H1 (cell line): Measurements from ENCODE around the gene GPRASP1.

Source experiments
- BRCA1 ChIP-seq: IDR thresholded peaks from 2 replicates; pipeline ENCODE4 v1.6.1; 2012; ENCODE audit warnings: low read depth, low read length, improper control_type of control experiment
- CEBPB ChIP-seq: IDR thresholded peaks from 2 replicates; pipeline ENCODE4 v1.6.1; 2012; ENCODE audit warnings: low read depth, low read length
- CHD1 ChIP-seq: IDR thresholded peaks from 2 replicates; pipeline ENCODE4 v1.6.1; 2012; ENCODE audit warnings: low read depth, low read length, improper control_type of control experiment
- EGR1 ChIP-seq: IDR thresholded peaks from 2 replicates; pipeline ENCODE4 v1.6.1; 2011; ENCODE audit warnings: low read depth, low read length, borderline replicate concordance
- EZH2 ChIP-seq: fragments of 200-600 bp; sonication (generic); IDR thresholded peaks from 2 replicates; pipeline ENCODE4 v1.7.1; 2012; ENCODE audit warnings: low read depth, mild to moderate bottlenecking, moderate library complexity, low read length, inconsistent platforms; ENCODE audit not compliant: severe bottlenecking
- POLR2A ChIP-seq, 2 experiments: IDR thresholded peaks; 1 replicate in 1 of 2; 2 replicates in 1 of 2; pipeline ENCODE4 v1.6.1; 2011; ENCODE audit warnings: low read depth in 2 of 2, low read length in 2 of 2, mild to moderate bottlenecking in 2 of 2; ENCODE audit errors: control extremely low read depth in 1 of 2
- POLR2AphosphoS5 ChIP-seq: IDR thresholded peaks from 2 replicates; pipeline ENCODE4 v1.6.1; 2011; ENCODE audit warnings: low read depth, low read length
- RAD21 ChIP-seq, 2 experiments: IDR thresholded peaks in 1 of 2; conservative IDR thresholded peaks in 1 of 2; 2 replicates each; pipeline ENCODE4 v1.6.1; 2011; ENCODE audit warnings: low read depth in 2 of 2, low read length in 2 of 2, improper control_type of control experiment in 1 of 2, inconsistent platforms in 1 of 2, mild to moderate bottlenecking in 1 of 2, moderate library complexity in 1 of 2
- RFX5 ChIP-seq: IDR thresholded peaks from 2 replicates; pipeline ENCODE4 v1.6.1; 2011; ENCODE audit warnings: low read depth, low read length, improper control_type of control experiment, borderline replicate concordance
- SIN3A ChIP-seq, 2 experiments: IDR thresholded peaks in 1 of 2; conservative IDR thresholded peaks in 1 of 2; 2 replicates each; pipeline ENCODE4 v1.6.1; 2011 to 2012; ENCODE audit warnings: low read length in 2 of 2, improper control_type of control experiment in 1 of 2, low read depth in 1 of 2, mild to moderate bottlenecking in 1 of 2
- SRF ChIP-seq: IDR thresholded peaks from 2 replicates; pipeline ENCODE4 v1.6.1; 2011; ENCODE audit warnings: mild to moderate bottlenecking, low read depth, low read length, moderate library complexity
- TAF1 ChIP-seq: IDR thresholded peaks from 2 replicates; pipeline ENCODE4 v1.6.1; 2011; ENCODE audit warnings: mild to moderate bottlenecking, low read depth, low read length
- TF ChIP-seq, protein P1 (sequence below), 3 experiments: IDR thresholded peaks; 1 replicate in 2 of 3; 2 replicates in 1 of 3; pipeline versions ENCODE4 v1.5.1 to v1.6.1; 2011; ENCODE audit warnings: low read length in 3 of 3, mild to moderate bottlenecking in 3 of 3, inconsistent platforms in 2 of 3, low read depth in 1 of 3, moderate library complexity in 1 of 3; ENCODE audit not compliant: insufficient read depth in 1 of 3; ENCODE audit errors: control extremely low read depth in 1 of 3
- TF ChIP-seq, protein P2 (sequence below): fragments of 300-600 bp; sonication (generic); IDR thresholded peaks from 2 replicates; pipeline ENCODE4 v1.7.1; 2012; ENCODE audit warnings: low read length, moderate library complexity, mild to moderate bottlenecking, inconsistent platforms; ENCODE audit not compliant: insufficient replicate concordance

DNA sequence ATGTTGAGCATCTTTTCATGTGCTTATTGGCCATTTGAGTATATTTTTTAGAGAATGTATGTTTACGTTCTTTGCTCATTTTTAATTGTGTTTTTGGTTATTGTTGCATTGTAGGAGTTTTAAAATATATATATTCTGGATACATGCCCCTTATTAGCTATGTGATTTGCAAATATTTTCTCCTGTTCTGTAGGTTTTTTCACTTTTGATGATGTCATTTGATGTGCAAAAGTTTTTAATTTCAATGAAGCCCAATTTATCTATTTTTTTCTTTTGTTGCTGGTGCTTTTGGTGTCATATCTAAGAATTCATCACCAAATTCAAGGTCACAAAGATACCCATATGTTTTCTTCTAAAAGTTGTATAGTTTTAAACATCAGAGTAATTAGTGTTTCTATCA, 45.2 kb upstream of the GPRASP1 start:
- TF ChIP-seq, protein P1, sequence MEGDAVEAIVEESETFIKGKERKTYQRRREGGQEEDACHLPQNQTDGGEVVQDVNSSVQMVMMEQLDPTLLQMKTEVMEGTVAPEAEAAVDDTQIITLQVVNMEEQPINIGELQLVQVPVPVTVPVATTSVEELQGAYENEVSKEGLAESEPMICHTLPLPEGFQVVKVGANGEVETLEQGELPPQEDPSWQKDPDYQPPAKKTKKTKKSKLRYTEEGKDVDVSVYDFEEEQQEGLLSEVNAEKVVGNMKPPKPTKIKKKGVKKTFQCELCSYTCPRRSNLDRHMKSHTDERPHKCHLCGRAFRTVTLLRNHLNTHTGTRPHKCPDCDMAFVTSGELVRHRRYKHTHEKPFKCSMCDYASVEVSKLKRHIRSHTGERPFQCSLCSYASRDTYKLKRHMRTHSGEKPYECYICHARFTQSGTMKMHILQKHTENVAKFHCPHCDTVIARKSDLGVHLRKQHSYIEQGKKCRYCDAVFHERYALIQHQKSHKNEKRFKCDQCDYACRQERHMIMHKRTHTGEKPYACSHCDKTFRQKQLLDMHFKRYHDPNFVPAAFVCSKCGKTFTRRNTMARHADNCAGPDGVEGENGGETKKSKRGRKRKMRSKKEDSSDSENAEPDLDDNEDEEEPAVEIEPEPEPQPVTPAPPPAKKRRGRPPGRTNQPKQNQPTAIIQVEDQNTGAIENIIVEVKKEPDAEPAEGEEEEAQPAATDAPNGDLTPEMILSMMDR (IDR thresholded peaks at IDR 0.05; ENCODE audit: control extremely low read depth in 1 of 3, insufficient read depth in 1 of 3, low read depth in 1 of 3, low read length in 3 of 3): no peak
- TF ChIP-seq EZH2 (no peak), POLR2A (IDR thresholded peaks at IDR 0.05; ENCODE audit: control extremely low read depth in 1 of 2, low read depth in 2 of 2, low read length in 2 of 2) (no peak), POLR2AphosphoS5 (no peak), SIN3A (conservative IDR thresholded peaks at IDR 0.05 in 1 of 2, IDR thresholded peaks at IDR 0.05 in 1 of 2; ENCODE audit: low read depth in 1 of 2, low read length in 2 of 2) (no peak), TAF1 (no peak), CHD1 (no peak), EGR1 (no peak), CEBPB (no peak), RAD21 (IDR thresholded peaks at IDR 0.05 in 1 of 2, conservative IDR thresholded peaks at IDR 0.05 in 1 of 2; ENCODE audit: low read depth in 2 of 2, low read length in 2 of 2) (no peak), SRF (no peak), BRCA1 (no peak), RFX5 (no peak)
- TF ChIP-seq, protein P2, sequence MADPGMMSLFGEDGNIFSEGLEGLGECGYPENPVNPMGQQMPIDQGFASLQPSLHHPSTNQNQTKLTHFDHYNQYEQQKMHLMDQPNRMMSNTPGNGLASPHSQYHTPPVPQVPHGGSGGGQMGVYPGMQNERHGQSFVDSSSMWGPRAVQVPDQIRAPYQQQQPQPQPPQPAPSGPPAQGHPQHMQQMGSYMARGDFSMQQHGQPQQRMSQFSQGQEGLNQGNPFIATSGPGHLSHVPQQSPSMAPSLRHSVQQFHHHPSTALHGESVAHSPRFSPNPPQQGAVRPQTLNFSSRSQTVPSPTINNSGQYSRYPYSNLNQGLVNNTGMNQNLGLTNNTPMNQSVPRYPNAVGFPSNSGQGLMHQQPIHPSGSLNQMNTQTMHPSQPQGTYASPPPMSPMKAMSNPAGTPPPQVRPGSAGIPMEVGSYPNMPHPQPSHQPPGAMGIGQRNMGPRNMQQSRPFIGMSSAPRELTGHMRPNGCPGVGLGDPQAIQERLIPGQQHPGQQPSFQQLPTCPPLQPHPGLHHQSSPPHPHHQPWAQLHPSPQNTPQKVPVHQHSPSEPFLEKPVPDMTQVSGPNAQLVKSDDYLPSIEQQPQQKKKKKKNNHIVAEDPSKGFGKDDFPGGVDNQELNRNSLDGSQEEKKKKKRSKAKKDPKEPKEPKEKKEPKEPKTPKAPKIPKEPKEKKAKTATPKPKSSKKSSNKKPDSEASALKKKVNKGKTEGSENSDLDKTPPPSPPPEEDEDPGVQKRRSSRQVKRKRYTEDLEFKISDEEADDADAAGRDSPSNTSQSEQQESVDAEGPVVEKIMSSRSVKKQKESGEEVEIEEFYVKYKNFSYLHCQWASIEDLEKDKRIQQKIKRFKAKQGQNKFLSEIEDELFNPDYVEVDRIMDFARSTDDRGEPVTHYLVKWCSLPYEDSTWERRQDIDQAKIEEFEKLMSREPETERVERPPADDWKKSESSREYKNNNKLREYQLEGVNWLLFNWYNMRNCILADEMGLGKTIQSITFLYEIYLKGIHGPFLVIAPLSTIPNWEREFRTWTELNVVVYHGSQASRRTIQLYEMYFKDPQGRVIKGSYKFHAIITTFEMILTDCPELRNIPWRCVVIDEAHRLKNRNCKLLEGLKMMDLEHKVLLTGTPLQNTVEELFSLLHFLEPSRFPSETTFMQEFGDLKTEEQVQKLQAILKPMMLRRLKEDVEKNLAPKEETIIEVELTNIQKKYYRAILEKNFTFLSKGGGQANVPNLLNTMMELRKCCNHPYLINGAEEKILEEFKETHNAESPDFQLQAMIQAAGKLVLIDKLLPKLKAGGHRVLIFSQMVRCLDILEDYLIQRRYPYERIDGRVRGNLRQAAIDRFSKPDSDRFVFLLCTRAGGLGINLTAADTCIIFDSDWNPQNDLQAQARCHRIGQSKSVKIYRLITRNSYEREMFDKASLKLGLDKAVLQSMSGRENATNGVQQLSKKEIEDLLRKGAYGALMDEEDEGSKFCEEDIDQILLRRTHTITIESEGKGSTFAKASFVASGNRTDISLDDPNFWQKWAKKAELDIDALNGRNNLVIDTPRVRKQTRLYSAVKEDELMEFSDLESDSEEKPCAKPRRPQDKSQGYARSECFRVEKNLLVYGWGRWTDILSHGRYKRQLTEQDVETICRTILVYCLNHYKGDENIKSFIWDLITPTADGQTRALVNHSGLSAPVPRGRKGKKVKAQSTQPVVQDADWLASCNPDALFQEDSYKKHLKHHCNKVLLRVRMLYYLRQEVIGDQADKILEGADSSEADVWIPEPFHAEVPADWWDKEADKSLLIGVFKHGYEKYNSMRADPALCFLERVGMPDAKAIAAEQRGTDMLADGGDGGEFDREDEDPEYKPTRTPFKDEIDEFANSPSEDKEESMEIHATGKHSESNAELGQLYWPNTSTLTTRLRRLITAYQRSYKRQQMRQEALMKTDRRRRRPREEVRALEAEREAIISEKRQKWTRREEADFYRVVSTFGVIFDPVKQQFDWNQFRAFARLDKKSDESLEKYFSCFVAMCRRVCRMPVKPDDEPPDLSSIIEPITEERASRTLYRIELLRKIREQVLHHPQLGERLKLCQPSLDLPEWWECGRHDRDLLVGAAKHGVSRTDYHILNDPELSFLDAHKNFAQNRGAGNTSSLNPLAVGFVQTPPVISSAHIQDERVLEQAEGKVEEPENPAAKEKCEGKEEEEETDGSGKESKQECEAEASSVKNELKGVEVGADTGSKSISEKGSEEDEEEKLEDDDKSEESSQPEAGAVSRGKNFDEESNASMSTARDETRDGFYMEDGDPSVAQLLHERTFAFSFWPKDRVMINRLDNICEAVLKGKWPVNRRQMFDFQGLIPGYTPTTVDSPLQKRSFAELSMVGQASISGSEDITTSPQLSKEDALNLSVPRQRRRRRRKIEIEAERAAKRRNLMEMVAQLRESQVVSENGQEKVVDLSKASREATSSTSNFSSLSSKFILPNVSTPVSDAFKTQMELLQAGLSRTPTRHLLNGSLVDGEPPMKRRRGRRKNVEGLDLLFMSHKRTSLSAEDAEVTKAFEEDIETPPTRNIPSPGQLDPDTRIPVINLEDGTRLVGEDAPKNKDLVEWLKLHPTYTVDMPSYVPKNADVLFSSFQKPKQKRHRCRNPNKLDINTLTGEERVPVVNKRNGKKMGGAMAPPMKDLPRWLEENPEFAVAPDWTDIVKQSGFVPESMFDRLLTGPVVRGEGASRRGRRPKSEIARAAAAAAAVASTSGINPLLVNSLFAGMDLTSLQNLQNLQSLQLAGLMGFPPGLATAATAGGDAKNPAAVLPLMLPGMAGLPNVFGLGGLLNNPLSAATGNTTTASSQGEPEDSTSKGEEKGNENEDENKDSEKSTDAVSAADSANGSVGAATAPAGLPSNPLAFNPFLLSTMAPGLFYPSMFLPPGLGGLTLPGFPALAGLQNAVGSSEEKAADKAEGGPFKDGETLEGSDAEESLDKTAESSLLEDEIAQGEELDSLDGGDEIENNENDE: no peak
